ENCODE measurements around the gene PDCD2L.
"Not testable (repeated sequence)": the region's sequence is repeated elsewhere in the genome, so short reads cannot be mapped to it uniquely, and the experiment has no call there.

The PDCD2L gene

GRCh38 chr19:34386645-34387445 lies 17.4 kb upstream of the PDCD2L start:
- no peak overlapping the region for H3K4me3 ChIP-seq (ENCODE audit: low read length)
- no peak for DNase-seq (ENCODE audit: low read depth)
- TF ChIP-seq CTCF (conservative IDR thresholded peaks at IDR 0.05; ENCODE audit: low read depth, low read length), result no peak

DNA sequence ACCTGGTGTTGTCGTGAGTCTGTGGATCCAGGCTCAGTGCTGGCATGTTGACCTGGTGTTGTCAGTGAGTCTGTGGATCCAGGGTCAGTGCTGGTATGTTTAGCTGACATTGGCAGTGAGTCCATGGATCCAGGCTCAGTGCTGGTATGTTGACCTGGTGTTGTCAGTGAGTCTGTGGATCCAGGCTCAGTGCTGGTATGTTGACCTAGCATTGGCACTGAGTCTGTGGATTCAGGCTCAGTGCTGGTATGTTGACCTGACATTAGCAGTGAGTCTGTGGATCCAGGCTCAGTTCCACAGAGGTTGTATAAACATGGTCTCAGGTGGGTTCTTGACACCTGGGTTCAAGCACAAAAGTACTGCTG lies 16.8 kb upstream of the PDCD2L start:
- no peak overlapping the region for H3K4me3 ChIP-seq (ENCODE audit: low read length)
- no peak for DNase-seq (ENCODE audit: low read depth)
- TF ChIP-seq CTCF (conservative IDR thresholded peaks at IDR 0.05; ENCODE audit: low read depth, low read length), result no peak

- H3K4me3 ChIP-seq (ENCODE audit: low read length); DNase-seq (ENCODE audit: low read depth): not testable (repeated sequence)
Observed at GRCh38 chr19:34388745-34389144, 15.5 kb upstream of the PDCD2L start.

DNA sequence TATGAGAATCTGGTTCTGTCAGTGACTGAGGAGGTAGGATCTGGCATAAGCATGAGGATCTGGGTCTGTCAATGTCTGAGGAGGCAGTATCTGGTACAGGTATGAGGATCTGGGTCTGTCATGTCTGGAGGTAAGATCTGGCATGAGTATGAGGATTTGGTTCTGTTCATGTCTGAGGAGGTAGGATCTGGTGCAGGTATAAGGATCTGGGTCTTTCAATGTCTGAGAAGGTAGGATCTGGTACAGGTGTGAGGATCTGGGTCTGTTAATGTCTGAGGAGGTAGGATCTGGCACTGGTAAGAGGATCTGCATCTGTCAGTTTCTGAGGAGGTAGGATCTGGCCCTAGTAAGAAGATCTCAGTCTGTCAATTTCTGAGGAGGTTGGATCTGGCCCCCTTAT lies 12.4 kb upstream of the PDCD2L start:
- H3K4me3 ChIP-seq (ENCODE audit: low read length), result no peak overlapping the region
- DNase-seq (ENCODE audit: low read depth), result no peak
- TF ChIP-seq CTCF (conservative IDR thresholded peaks at IDR 0.05; ENCODE audit: low read depth, low read length), result no peak

- no peak for DNase-seq (ENCODE audit: low read depth)
- TF ChIP-seq CTCF (conservative IDR thresholded peaks at IDR 0.05; ENCODE audit: low read depth, low read length), result no peak
- no peak overlapping the region for H3K4me3 ChIP-seq (ENCODE audit: low read length)
Observed at GRCh38 chr19:34393031-34393430, 11.2 kb upstream of the PDCD2L start.

GRCh38 chr19:34393629-34394028 lies 10.6 kb upstream of the PDCD2L start:
- TF ChIP-seq CTCF (conservative IDR thresholded peaks at IDR 0.05; ENCODE audit: low read depth, low read length), result no peak
- DNase-seq (ENCODE audit: low read depth), result no peak
- H3K4me3 ChIP-seq (ENCODE audit: low read length), result no peak overlapping the region

GRCh38 chr19:34397853-34398252 lies 6.3 kb upstream of the PDCD2L start:
- no peak for DNase-seq (ENCODE audit: low read depth)
- H3K4me3 ChIP-seq (ENCODE audit: low read length), result no peak overlapping the region
- no peak for TF ChIP-seq CTCF (conservative IDR thresholded peaks at IDR 0.05; ENCODE audit: low read depth, low read length)

Measured in retinal pigment epithelial cell (primary cell).